ENCODE measurements around the gene CITED2. TPM values are rescaled to one million over a fixed set of nuclear protein-coding genes. Genes with fewer than 3 reads are reported as not detected.
A peak's percentile ranks its signal among the peaks of the same experiment; 100 is the strongest.

CITED2 gene
- polyA plus RNA-seq, 3 donors, result 22.9 to 71.6 (median 43.9) TPM

GRCh38 chr6:139370999-139371345 lies 3.5 kb downstream of the CITED2 start:
- Histone ChIP-seq H3K4me1 (ENCODE audit: control insufficient read depth in 1 of 2, insufficient read depth in 2 of 2, low read length in 2 of 2) (peaks cover 20 to 30% of the 10 kb centered on the region in 2 donors), H3K4me2 (replicated peaks; ENCODE audit: extremely low read depth, low read length, poor library complexity, severe bottlenecking) (peak overlapping the region; percentile 93), H3K9me3 (replicated peaks in 1 of 2; ENCODE audit: control insufficient read depth in 1 of 2, insufficient read depth in 1 of 2, low read length in 2 of 2) (no peaks in the 10 kb centered on the region), H3K4me3 (replicated peaks in 1 of 3; ENCODE audit: low read depth in 2 of 3, low read length in 3 of 3) (peak overlapping the region in 1 of 3 experiments; percentile 95), H3K9ac (ENCODE audit: insufficient read depth, low read length, poor library complexity, severe bottlenecking) (peak overlapping the region; percentile 4), H2AFZ (ENCODE audit: insufficient read depth, low read depth, low read length, poor library complexity, severe bottlenecking) (no peak overlapping the region), H3K27me3 (ENCODE audit: control insufficient read depth in 2 of 2, insufficient read depth in 2 of 2, low read length in 2 of 2) (no peaks in the 10 kb centered on the region), H3K36me3 (replicated peaks in 1 of 2; ENCODE audit: control insufficient read depth in 1 of 2, insufficient read depth in 2 of 2, low read length in 2 of 2) (peaks cover 4 to 15% of the 10 kb centered on the region in 2 donors), H3K27ac (ENCODE audit: low read depth in 1 of 2, low read length in 2 of 2) (peak overlapping the region in 1 of 2 donors; percentile 96), H3K79me2 (ENCODE audit: insufficient read depth, low read length) (peaks cover 47% of the 10 kb centered on the region), H4K20me1 (ENCODE audit: insufficient read depth, low read length) (peaks cover 40% of the 10 kb centered on the region)
- no CpG with 5 or more reads among the region's 3 CpGs for WGBS (ENCODE audit: insufficient coverage)
- Mint-ChIP-seq H3K36me3 (peaks cover 21 to 32% of the 10 kb centered on the region in 2 donors), H3K27me3 (ENCODE audit: low read depth in 3 of 3) (peaks cover 0 to 2% (median 0%) of the 10 kb centered on the region in 3 donors), H3K4me3 (peak overlapping the region in 1 of 2 donors; percentile 84), H3K4me1 (peaks cover 30% of the 10 kb centered on the region), H3K27ac (peak overlapping the region in 4 of 7 donors; percentile 25 to 98 (median 68)), H3K9me3 (peaks cover 0 to 3% (median 0%) of the 10 kb centered on the region in 7 donors)
- TF ChIP-seq CTCF (IDR thresholded peaks at IDR 0.05), result no peak
- DNase-seq, result no peak
- intact Hi-C loops (cut with micrococcal nuclease), result loop anchor here (5.0 to 10.0 kb wide), 8 partner anchors 44 to 554 kb away; partner anchors contain the start of gene HECA (in 2 of the 2)

GRCh38 chr6:139370283-139370998 lies 4.0 kb downstream of the CITED2 start:
- Histone ChIP-seq H3K4me3 (replicated peaks in 1 of 3; ENCODE audit: low read depth in 2 of 3, low read length in 3 of 3) (peak overlapping the region in 1 of 3 experiments; percentile 95), H4K20me1 (ENCODE audit: insufficient read depth, low read length) (peaks cover 40% of the 10 kb centered on the region), H3K79me2 (ENCODE audit: insufficient read depth, low read length) (peaks cover 47% of the 10 kb centered on the region), H3K27me3 (ENCODE audit: control insufficient read depth in 2 of 2, insufficient read depth in 2 of 2, low read length in 2 of 2) (no peaks in the 10 kb centered on the region), H3K9ac (ENCODE audit: insufficient read depth, low read length, poor library complexity, severe bottlenecking) (no peak overlapping the region), H3K4me2 (replicated peaks; ENCODE audit: extremely low read depth, low read length, poor library complexity, severe bottlenecking) (peak overlapping the region; percentile 93), H3K9me3 (replicated peaks in 1 of 2; ENCODE audit: control insufficient read depth in 1 of 2, insufficient read depth in 1 of 2, low read length in 2 of 2) (no peaks in the 10 kb centered on the region), H3K4me1 (ENCODE audit: control insufficient read depth in 1 of 2, insufficient read depth in 2 of 2, low read length in 2 of 2) (peaks cover 20 to 30% of the 10 kb centered on the region in 2 donors), H3K27ac (ENCODE audit: low read depth in 1 of 2, low read length in 2 of 2) (peak overlapping the region in 1 of 2 donors; percentile 96), H2AFZ (ENCODE audit: insufficient read depth, low read depth, low read length, poor library complexity, severe bottlenecking) (peak overlapping the region; percentile 29), H3K36me3 (replicated peaks in 1 of 2; ENCODE audit: control insufficient read depth in 1 of 2, insufficient read depth in 2 of 2, low read length in 2 of 2) (peaks cover 4 to 15% of the 10 kb centered on the region in 2 donors)
- no peak for TF ChIP-seq CTCF (IDR thresholded peaks at IDR 0.05)
- H3K9me3 Mint-ChIP-seq, result peaks cover 0 to 3% (median 0%) of the 10 kb centered on the region in 7 donors
- intact Hi-C loops (cut with micrococcal nuclease), result loop anchor here (5.0 to 10.0 kb wide), 8 partner anchors 43 to 554 kb away; partner anchors contain the start of gene HECA (in 2 of the 2)
- H3K4me1 Mint-ChIP-seq, result peaks cover 29% of the 10 kb centered on the region
- peak overlapping the region; percentile 62 to 84 for H3K4me3 Mint-ChIP-seq
- no peaks in the 10 kb centered on the region for H3K27me3 Mint-ChIP-seq (ENCODE audit: low read depth in 3 of 3)
- WGBS (ENCODE audit: insufficient coverage), result 8% methylated on average over 2 of the region's 5 CpGs
- peak overlapping the region; percentile 54 to 89 (median 82) for H3K27ac Mint-ChIP-seq
- peaks cover 21 to 32% of the 10 kb centered on the region in 2 donors for H3K36me3 Mint-ChIP-seq
- DNase-seq, result no peak
